ENCODE measurements around the gene MAP2K1. TPM values are rescaled to one million over a fixed set of nuclear protein-coding genes. Genes with fewer than 3 reads are reported as not detected.

The MAP2K1 gene
- total and polyA plus RNA-seq, 2 donors from 2014 or later = 33.1 to 49.4 TPM

DNA sequence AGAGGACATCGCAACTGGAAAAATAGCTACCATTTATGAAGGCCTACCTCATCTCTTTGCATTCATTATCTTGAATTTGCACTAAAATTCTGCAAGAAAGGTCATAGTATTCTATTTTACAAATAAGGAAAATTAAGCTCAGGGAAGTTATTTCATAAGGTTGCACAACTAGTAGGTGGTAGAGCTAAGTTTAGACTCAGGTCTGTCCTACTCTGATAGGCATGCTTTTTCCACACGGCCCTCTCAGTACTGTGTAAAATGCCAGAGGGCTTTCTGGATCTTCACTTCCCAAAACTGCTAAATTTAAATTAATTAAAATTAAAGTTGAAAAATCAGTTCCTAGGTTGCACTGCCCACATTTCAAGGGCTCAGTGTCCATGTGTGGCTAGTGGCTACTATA lies 18.3 kb downstream of the MAP2K1 start:
- Histone ChIP-seq H3K36me3 (ENCODE audit: control insufficient read depth in 2 of 3, insufficient read depth in 3 of 3, low read length in 3 of 3) (no peaks in the 10 kb centered on the region), H3K9me3 (ENCODE audit: control insufficient read depth in 2 of 3, insufficient read depth in 1 of 3, low read length in 3 of 3) (no peaks in the 10 kb centered on the region), H3K4me1 (ENCODE audit: control insufficient read depth in 2 of 3, insufficient read depth in 2 of 3, low read depth in 1 of 3, low read length in 3 of 3) (peaks cover 11 to 20% (median 12%) of the 10 kb centered on the region in 3 donors), H3K9ac (ENCODE audit: low read length in 3 of 3) (no peak overlapping the region), H3K4me3 (ENCODE audit: low read length in 3 of 3) (peak overlapping the region in 1 of 3 donors; percentile 15), H3K27me3 (ENCODE audit: control insufficient read depth, insufficient read depth, low read length) (no peaks in the 10 kb centered on the region), H3K27ac (ENCODE audit: low read depth in 2 of 2, low read length in 2 of 2) (no peak overlapping the region)
- DNase-seq (no peak), FAIRE-seq (no peak)
- intact Hi-C loops (cut with DNase I) = no loop called here
- TF ChIP-seq CTCF (IDR thresholded peaks at IDR 0.05; ENCODE audit: borderline replicate concordance, extremely low read depth, insufficient read depth) = no peak

DNA sequence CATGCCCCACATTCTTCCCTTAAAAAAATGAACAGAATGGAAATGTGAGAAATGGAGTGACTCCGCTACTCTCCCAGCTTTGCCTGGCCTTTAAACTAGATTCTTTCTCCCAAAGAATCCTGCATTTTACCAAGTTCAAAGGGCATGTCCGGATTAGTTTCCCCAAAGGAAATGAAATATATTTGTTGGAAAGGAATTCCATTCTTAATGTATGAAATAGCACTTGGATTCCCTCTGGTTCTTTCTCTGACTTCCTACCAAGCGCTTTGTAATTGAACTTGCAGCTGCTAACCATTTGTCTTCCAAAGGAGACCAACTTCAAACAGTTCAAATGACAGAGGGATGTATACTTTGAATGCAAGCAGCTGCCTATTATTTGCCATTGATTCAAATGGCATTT lies 18.9 kb downstream of the MAP2K1 start:
- H3K36me3 ChIP-seq (ENCODE audit: control insufficient read depth in 2 of 3, insufficient read depth in 3 of 3, low read length in 3 of 3) = no peaks in the 10 kb centered on the region
- H3K27ac ChIP-seq (ENCODE audit: low read depth in 2 of 2, low read length in 2 of 2) = no peak overlapping the region
- no peak overlapping the region for H3K4me3 ChIP-seq (ENCODE audit: low read length in 3 of 3)
- no peak for FAIRE-seq
- intact Hi-C loops (cut with DNase I) = no loop called here
- no peak overlapping the region for H3K9ac ChIP-seq (ENCODE audit: low read length in 3 of 3)
- peak in 2 of 5 donors; percentile 77 to 91 for DNase-seq
- no peak for TF ChIP-seq CTCF (IDR thresholded peaks at IDR 0.05; ENCODE audit: borderline replicate concordance, extremely low read depth, insufficient read depth)
- peaks cover 11 to 20% (median 12%) of the 10 kb centered on the region in 3 donors for H3K4me1 ChIP-seq (ENCODE audit: control insufficient read depth in 2 of 3, insufficient read depth in 2 of 3, low read depth in 1 of 3, low read length in 3 of 3)
- no peaks in the 10 kb centered on the region for H3K9me3 ChIP-seq (ENCODE audit: control insufficient read depth in 2 of 3, insufficient read depth in 1 of 3, low read length in 3 of 3)
- no peaks in the 10 kb centered on the region for H3K27me3 ChIP-seq (ENCODE audit: control insufficient read depth, insufficient read depth, low read length)

DNA sequence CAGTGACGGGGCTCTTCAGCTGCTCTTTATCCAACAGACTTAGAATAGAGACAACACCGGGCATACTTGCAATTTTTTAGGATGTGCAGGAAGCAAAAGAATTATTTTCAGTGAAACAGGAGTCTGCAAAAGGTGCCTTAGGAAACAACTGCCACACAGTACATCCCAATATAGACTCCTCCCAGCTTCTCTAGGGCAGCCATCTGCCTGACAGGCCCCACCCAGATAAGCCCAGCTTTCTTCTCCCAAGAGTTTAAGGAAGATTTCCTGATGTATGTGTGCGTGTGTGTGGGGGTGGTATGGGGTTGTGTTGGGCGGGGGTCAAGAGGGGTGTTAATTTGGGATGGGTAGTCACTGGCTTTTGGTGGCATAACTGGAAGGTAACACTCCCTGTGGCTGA lies 21.5 kb downstream of the MAP2K1 start:
- H3K27ac ChIP-seq (ENCODE audit: low read depth in 2 of 2, low read length in 2 of 2) = no peak overlapping the region
- no peak for FAIRE-seq
- H3K9ac ChIP-seq (ENCODE audit: low read length in 3 of 3) = no peak overlapping the region
- peaks cover 6 to 10% (median 8%) of the 10 kb centered on the region in 3 donors for H3K4me1 ChIP-seq (ENCODE audit: control insufficient read depth in 2 of 3, insufficient read depth in 2 of 3, low read depth in 1 of 3, low read length in 3 of 3)
- H3K27me3 ChIP-seq (ENCODE audit: control insufficient read depth, insufficient read depth, low read length) = no peaks in the 10 kb centered on the region
- no peak overlapping the region for H3K4me3 ChIP-seq (ENCODE audit: low read length in 3 of 3)
- H3K9me3 ChIP-seq (ENCODE audit: control insufficient read depth in 2 of 3, insufficient read depth in 1 of 3, low read length in 3 of 3) = no peaks in the 10 kb centered on the region
- TF ChIP-seq CTCF (IDR thresholded peaks at IDR 0.05; ENCODE audit: borderline replicate concordance, extremely low read depth, insufficient read depth) = no peak
- H3K36me3 ChIP-seq (ENCODE audit: control insufficient read depth in 2 of 3, insufficient read depth in 3 of 3, low read length in 3 of 3) = no peaks in the 10 kb centered on the region
- no peak for DNase-seq
- intact Hi-C loops (cut with DNase I) = no loop called here

- no peak for TF ChIP-seq CTCF (IDR thresholded peaks at IDR 0.05; ENCODE audit: borderline replicate concordance, extremely low read depth, insufficient read depth)
- DNase-seq (no peak), FAIRE-seq (no peak)
- intact Hi-C loops (cut with DNase I) = no loop called here
- H3K4me3 ChIP-seq (ENCODE audit: low read length in 3 of 3) = no peak overlapping the region
- no peak overlapping the region for H3K9ac ChIP-seq (ENCODE audit: low read length in 3 of 3)
- no peaks in the 10 kb centered on the region for H3K36me3 ChIP-seq (ENCODE audit: control insufficient read depth in 2 of 3, insufficient read depth in 3 of 3, low read length in 3 of 3)
- H3K4me1 ChIP-seq (ENCODE audit: control insufficient read depth in 2 of 3, insufficient read depth in 2 of 3, low read depth in 1 of 3, low read length in 3 of 3) = peaks cover 6 to 10% (median 8%) of the 10 kb centered on the region in 3 donors
- H3K27me3 ChIP-seq (ENCODE audit: control insufficient read depth, insufficient read depth, low read length) = no peaks in the 10 kb centered on the region
- H3K9me3 ChIP-seq (ENCODE audit: control insufficient read depth in 2 of 3, insufficient read depth in 1 of 3, low read length in 3 of 3) = no peaks in the 10 kb centered on the region
- H3K27ac ChIP-seq (ENCODE audit: low read depth in 2 of 2, low read length in 2 of 2) = no peak overlapping the region
These were observed 22.1 kb downstream of the MAP2K1 start for GRCh38 chr15:66408675-66409282.

Data from kidney (tissue), 14 donors.